Measurements from ENCODE around the gene MZF1.
A peak's percentile ranks its signal among the peaks of the same experiment; 100 is the strongest.
"Not testable (repeated sequence)": the region's sequence is repeated elsewhere in the genome, so short reads cannot be mapped to it uniquely, and the experiment has no call there.

MZF1 gene

GRCh38 chr19:58572818-58573657 is at the start of gene MZF1:
Gene MZF1 (minus strand): TSS chr19:58573335. CDS start chr19:58571389, 1,946 bp downstream.
- DNase-seq (ENCODE audit: low read depth in 2 of 2, low spot score in 1 of 2): peak; percentile 99 to 100

GRCh38 chr19:58607213-58607612 is 34.1 kb upstream of the MZF1 start:
- DNase-seq (ENCODE audit: low read depth in 2 of 2, low spot score in 1 of 2): not testable (repeated sequence)

- DNase-seq (ENCODE audit: low read depth in 2 of 2, low spot score in 1 of 2): not testable (repeated sequence)
These were observed 33.2 kb upstream of the MZF1 start for GRCh38 chr19:58606251-58606896.

- DNase-seq (ENCODE audit: low read depth in 2 of 2, low spot score in 1 of 2): no peak
These were observed 13.1 kb upstream of the MZF1 start for GRCh38 chr19:58586133-58586765.

- no peak for DNase-seq (ENCODE audit: low read depth in 2 of 2, low spot score in 1 of 2)
These were observed 12.5 kb upstream of the MZF1 start for GRCh38 chr19:58585442-58586132.

- DNase-seq (ENCODE audit: low read depth in 2 of 2, low spot score in 1 of 2): no peak
These were observed 11.6 kb upstream of the MZF1 start for GRCh38 chr19:58584498-58585441.

GRCh38 chr19:58582985-58583384 is 9.8 kb upstream of the MZF1 start:
- no peak for DNase-seq (ENCODE audit: low read depth in 2 of 2, low spot score in 1 of 2)

- DNase-seq (ENCODE audit: low read depth in 2 of 2, low spot score in 1 of 2): peak; percentile 73 to 83
These were observed 8.3 kb upstream of the MZF1 start for GRCh38 chr19:58581227-58582141.

GRCh38 chr19:58579473-58580142 is 6.5 kb upstream of the MZF1 start:
- DNase-seq (ENCODE audit: low read depth in 2 of 2, low spot score in 1 of 2): no peak

GRCh38 chr19:58578012-58578925 is 5.1 kb upstream of the MZF1 start:
- DNase-seq (ENCODE audit: low read depth in 2 of 2, low spot score in 1 of 2): no peak

- DNase-seq (ENCODE audit: low read depth in 2 of 2, low spot score in 1 of 2): not testable (repeated sequence)
These were observed 4.4 kb upstream of the MZF1 start for GRCh38 chr19:58577581-58577980.

GRCh38 chr19:58575183-58576041 is 2.3 kb upstream of the MZF1 start:
- peak in 1 of 2 donors; percentile 46 for DNase-seq (ENCODE audit: low read depth in 2 of 2, low spot score in 1 of 2)

- DNase-seq (ENCODE audit: low read depth in 2 of 2, low spot score in 1 of 2): no peak
These were observed 576 bp upstream of the MZF1 start for GRCh38 chr19:58573658-58574164.

- DNase-seq (ENCODE audit: low read depth in 2 of 2, low spot score in 1 of 2): no peak
These were observed 913 bp downstream of the MZF1 start for GRCh38 chr19:58572026-58572817.

GRCh38 chr19:58571575-58571947 is 1.6 kb downstream of the MZF1 start:
- no peak for DNase-seq (ENCODE audit: low read depth in 2 of 2, low spot score in 1 of 2)
